Endothelial cell of umbilical vein (primary cell): Measurements from ENCODE around the gene SNAPC4. TPM values are rescaled to one million over a fixed set of nuclear protein-coding genes. Genes with fewer than 3 reads are reported as not detected.

Experiments
- BruUV-seq: library from RNA; stranded (reverse); fragments of 400-500 nt; replicated peaks from 2 replicates; lab custom pipeline; 2021; lab: Mats Ljungman, UMichigan
- CTCF ChIA-PET: fragments of 300-600, 350-600 bp; sonication (Branson Sonifier 250); formaldehyde crosslinking; loops from one replicate; lab custom pipeline; 2021; ENCODE audit warnings: antibody characterized with exemption, inconsistent platforms; lab: Charles Lee
- POLR2A ChIA-PET: fragments of 300-600, 350-600 bp; sonication (Branson Sonifier 250); formaldehyde crosslinking; loops from one replicate; lab custom pipeline; 2021; ENCODE audit warnings: antibody characterized with exemption, inconsistent platforms; lab: Charles Lee
- DNase-seq: peaks from one replicate; pipeline ENCODE4 v3.0.0-alpha.2; 2011; ENCODE audit warnings: low read depth, low spot score
- FAIRE-seq: peaks from 2 replicates; lab custom pipeline; 2011; peaks lifted over from hg19 to GRCh38; lab: Jason Lieb, UNC
- H2AFZ ChIP-seq: 2 replicates; pipeline ENCODE4 v1.6.0; 2012; ENCODE audit warnings: low read depth, low read length, control low read depth, inconsistent platforms
- H3K27ac ChIP-seq: 2 replicates; pipeline ENCODE4 v1.5.1; 2011; ENCODE audit warnings: low read depth, mild to moderate bottlenecking, control low read depth, low read length, moderate library complexity; ENCODE audit not compliant: insufficient read depth
- H3K27me3 ChIP-seq, 2 experiments: 2 replicates each; pipeline versions ENCODE4 v1.6.0 to v1.6.1; 2011; ENCODE audit warnings: low read length in 2 of 2, mixed read lengths in 1 of 2; ENCODE audit not compliant: control insufficient read depth in 2 of 2, insufficient read depth in 2 of 2
- H3K36me3 ChIP-seq, 2 experiments: 2 replicates in 1 of 2; 3 replicates in 1 of 2; pipeline ENCODE4 v1.5.1; 2011; ENCODE audit warnings: low read length in 2 of 2, mild to moderate bottlenecking in 1 of 2, moderate library complexity in 1 of 2; ENCODE audit not compliant: control insufficient read depth in 2 of 2, insufficient read depth in 2 of 2; ENCODE audit errors: extremely low read depth in 1 of 2
- H3K4me1 ChIP-seq: 3 replicates; pipeline ENCODE4 v1.5.1; 2011; ENCODE audit warnings: mild to moderate bottlenecking, low read length; ENCODE audit not compliant: control insufficient read depth, insufficient read depth; ENCODE audit errors: extremely low read depth
- H3K4me2 ChIP-seq: 2 replicates; pipeline ENCODE4 v1.6.1; 2011; ENCODE audit warnings: low read length, control low read depth, mixed read lengths; ENCODE audit not compliant: insufficient read depth
- H3K4me3 ChIP-seq, 3 experiments: fragments of 200-600 bp in 1 of 3; sonication (generic), shearing (Covaris generic) in 1 of 3; replicated peaks in 1 of 3; 2 replicates each; pipeline ENCODE4 v1.5.1; 2011 to 2016; ENCODE audit warnings: control low read depth in 3 of 3, low read length in 3 of 3, mild to moderate bottlenecking in 2 of 3, inconsistent platforms in 1 of 3, low read depth in 1 of 3, moderate library complexity in 1 of 3; ENCODE audit not compliant: insufficient read depth in 1 of 3
- H3K79me2 ChIP-seq: 2 replicates; pipeline ENCODE4 v1.6.0; 2012; ENCODE audit warnings: low read length, inconsistent platforms; ENCODE audit not compliant: control insufficient read depth, insufficient read depth
- H3K9ac ChIP-seq: replicated peaks from 2 replicates; pipeline ENCODE3; 2011; ENCODE audit warnings: low read length, control low read depth; ENCODE audit not compliant: insufficient read depth; ENCODE audit errors: extremely low read depth
- H3K9me1 ChIP-seq: replicated peaks from 3 replicates; pipeline ENCODE4 v1.6.0; 2011; ENCODE audit warnings: mild to moderate bottlenecking, low read length; ENCODE audit not compliant: control insufficient read depth, insufficient read depth; ENCODE audit errors: extremely low read depth
- H3K9me3 ChIP-seq: replicated peaks from 2 replicates; pipeline ENCODE4 v1.5.1; 2012; ENCODE audit warnings: low read length, inconsistent platforms; ENCODE audit not compliant: control insufficient read depth, insufficient read depth
- H4K20me1 ChIP-seq: replicated peaks from 2 replicates; pipeline ENCODE3; 2011; ENCODE audit warnings: mild to moderate bottlenecking, low read length; ENCODE audit not compliant: control insufficient read depth, insufficient read depth; ENCODE audit errors: extremely low read depth
- CTCF ChIP-seq, 2 donors: IDR thresholded peaks; 1 replicate in 1 of 2; 2 replicates in 1 of 2; pipeline ENCODE4 v1.5.1; 2011; ENCODE audit warnings: low read length in 2 of 2, mild to moderate bottlenecking in 2 of 2, moderate library complexity in 2 of 2, control low read depth in 1 of 2, inconsistent platforms in 1 of 2, low read depth in 1 of 2; ENCODE audit not compliant: insufficient read depth in 1 of 2; ENCODE audit errors: extremely low read depth in 1 of 2
- EZH2 ChIP-seq: IDR thresholded peaks from 2 replicates; pipeline ENCODE4 v1.6.1; 2012; ENCODE audit warnings: borderline replicate concordance, low read depth, mild to moderate bottlenecking, moderate library complexity, low read length, inconsistent platforms; ENCODE audit not compliant: severe bottlenecking
- FOS ChIP-seq: IDR thresholded peaks from 2 replicates; pipeline ENCODE4 v1.6.1; 2011; ENCODE audit warnings: mild to moderate bottlenecking, low read length, moderate library complexity, borderline replicate concordance; ENCODE audit not compliant: insufficient read depth
- GATA2 ChIP-seq: IDR thresholded peaks from 2 replicates; pipeline ENCODE4 v1.7.0; 2011; ENCODE audit warnings: low read depth, mild to moderate bottlenecking, moderate library complexity, mixed read lengths, low read length; ENCODE audit not compliant: insufficient read length, insufficient read depth
- JUN ChIP-seq: IDR thresholded peaks from 2 replicates; pipeline ENCODE4 v1.6.1; 2011; ENCODE audit warnings: borderline replicate concordance, low read depth; ENCODE audit not compliant: insufficient read length, insufficient read depth
- MAX ChIP-seq: IDR thresholded peaks from 2 replicates; pipeline ENCODE4 v1.6.1; 2011; ENCODE audit not compliant: insufficient read depth, insufficient read length
- MYC ChIP-seq: IDR thresholded peaks from one replicate; pipeline ENCODE4 v1.6.1; 2011; ENCODE audit warnings: mild to moderate bottlenecking, low read depth, low read length
- POLR2A ChIP-seq: IDR thresholded peaks from 2 replicates; pipeline ENCODE4 v1.6.1; 2012; ENCODE audit warnings: low read depth, mild to moderate bottlenecking, control low read depth, low read length
- POLR2AphosphoS5 ChIP-seq: IDR thresholded peaks from 2 replicates; pipeline ENCODE4 v1.6.1; 2012; ENCODE audit warnings: low read depth, mild to moderate bottlenecking, control low read depth, low read length, moderate library complexity; ENCODE audit not compliant: insufficient read depth
- dilution Hi-C: fragments of 300-500 bp; cut with MboI; formaldehyde crosslinking; loops from one replicate; pipeline ENCODE4 v1.15.0; 2019; ENCODE audit warnings: low sequenced_read_pairs; ENCODE audit not compliant: extremely low pct_ligation_motif_present
- intact Hi-C: fragments of 100-400 bp; cut with micrococcal nuclease; formaldehyde crosslinking; loops from one replicate; pipeline ENCODE4 v1.10.0; 2022
- polyA plus RNA-seq, 4 experiments: library from polyadenylated mRNA; depleted of rRNA in 3 of 4; stranded (reverse) in 3 of 4; unstranded in 1 of 4; fragments of >200 nt; gene quantifications; 2 replicates each; pipeline versions ENCODE4 v1.2.1 to v1.2.3, GENCODE V29; 2011 to 2012; ENCODE audit warnings: missing spikeins in 1 of 4
- total RNA-seq: library from RNA; stranded (reverse); gene quantifications from 2 replicates; pipeline ENCODE4 v1.2.3, GENCODE V29; 2021

The SNAPC4 gene
- total and polyA plus RNA-seq, 2 donors (not counting 3 experiments of a cell fraction or from before 2014, with no cell fraction given): 6.7 to 17.5 TPM

GRCh38 chr9:136433043-136433715, 33.2 kb upstream of the SNAPC4 start:
- no peaks in the 10 kb centered on the region for H3K9me1 ChIP-seq
- TF ChIP-seq POLR2AphosphoS5: no peak
- no peak for TF ChIP-seq FOS
- no peak for TF ChIP-seq CTCF (IDR thresholded peaks at IDR 0.05; ENCODE audit: extremely low read depth in 1 of 2, insufficient read depth in 1 of 2, low read depth in 1 of 2, low read length in 2 of 2)
- no peak for TF ChIP-seq GATA2
- DNase-seq (no peak), FAIRE-seq (no peak)
- no peaks in the 10 kb centered on the region for H3K9me3 ChIP-seq
- dilution Hi-C loops (no loop called here), intact Hi-C loops (no loop called here)
- H3K27me3 ChIP-seq: no peaks in the 10 kb centered on the region
- H2AFZ ChIP-seq: no peak overlapping the region
- H3K36me3 ChIP-seq: peaks cover 2 to 17% of the 10 kb centered on the region in 2 experiments
- peaks cover 11% of the 10 kb centered on the region for H3K4me1 ChIP-seq
- no peaks in the 10 kb centered on the region for H4K20me1 ChIP-seq
- H3K4me2 ChIP-seq: no peak overlapping the region
- peaks cover 35% of the 10 kb centered on the region for H3K79me2 ChIP-seq
- H3K27ac ChIP-seq: no peak overlapping the region
- no peak overlapping the region for H3K9ac ChIP-seq
- no TSS peak for BruUV-seq
- ChIA-PET CTCF (no interaction called here), POLR2A (no interaction called here)
- H3K4me3 ChIP-seq: no peak overlapping the region

- no TSS peak for BruUV-seq
- H3K4me1 ChIP-seq: peaks cover 6% of the 10 kb centered on the region
- no peak for TF ChIP-seq MAX
- TF ChIP-seq EZH2: no peak
- TF ChIP-seq POLR2A: no peak
- no peak for TF ChIP-seq CTCF (IDR thresholded peaks at IDR 0.05; ENCODE audit: extremely low read depth in 1 of 2, insufficient read depth in 1 of 2, low read depth in 1 of 2, low read length in 2 of 2)
- no peak for TF ChIP-seq MYC
- no peak for TF ChIP-seq FOS
- TF ChIP-seq GATA2: no peak
- TF ChIP-seq JUN: no peak
- TF ChIP-seq POLR2AphosphoS5: no peak
- ChIA-PET POLR2A (no interaction called here), CTCF (no interaction called here)
- peaks cover 29% of the 10 kb centered on the region for H3K79me2 ChIP-seq
- FAIRE-seq (no peak), DNase-seq (no peak)
- H4K20me1 ChIP-seq: no peaks in the 10 kb centered on the region
- no peak overlapping the region for H3K27ac ChIP-seq
- H3K36me3 ChIP-seq: peaks cover 2 to 17% of the 10 kb centered on the region in 2 experiments
- no peak overlapping the region for H3K4me2 ChIP-seq
- intact Hi-C loops (no loop called here), dilution Hi-C loops (no loop called here)
- H3K4me3 ChIP-seq: no peak overlapping the region
- no peak overlapping the region for H2AFZ ChIP-seq
- H3K27me3 ChIP-seq: no peaks in the 10 kb centered on the region
- H3K9me1 ChIP-seq: no peaks in the 10 kb centered on the region
- H3K9me3 ChIP-seq: no peaks in the 10 kb centered on the region
- H3K9ac ChIP-seq: no peak overlapping the region
Measured at GRCh38 chr9:136432591-136432990, 32.6 kb upstream of the SNAPC4 start.
